ENCODE measurements around the gene NID1. TPM values are rescaled to one million over a fixed set of nuclear protein-coding genes. Genes with fewer than 3 reads are reported as not detected.

The NID1 gene
- total RNA-seq (2014; rRNA removed; shearing (Covaris generic)) = 51.5 and 53.1 TPM in 2 replicates

GRCh38 chr1:236064674-236065508, at the start of gene NID1:
Gene NID1 (minus strand): TSS chr1:236065090. CDS start chr1:236065079, 11 bp downstream.

Small RNAs within 50 kb of the gene (small RNA-seq; reads per million reads assigned to genes)
- not detected for gene RF00019

Other genes with a start within 250 kb of the NID1 start
- 10.7 and 10.9 TPM in 2 replicates for gene LYST, start 198.2 kb downstream of the NID1 start, total RNA-seq (2014; rRNA removed; shearing (Covaris generic))
- gene GPR137B, start 77.4 kb upstream of the NID1 start, total RNA-seq (2014; rRNA removed; shearing (Covaris generic)) = 4.8 TPM in 2 replicates
- 26.0 and 35.0 TPM in 2 replicates for gene ERO1B, start 216.9 kb upstream of the NID1 start, total RNA-seq (2014; rRNA removed; shearing (Covaris generic))

Measured in A375 (cell line).